GM19324 (cell line): Measurements from ENCODE around the gene FCN3.
"Not testable (repeated sequence)": the region's sequence is repeated elsewhere in the genome, so short reads cannot be mapped to it uniquely, and the experiment has no call there.

Source experiments
- ATAC-seq: cut with Tn5 transposase; IDR thresholded peaks from one replicate; pipeline ENCODE4 v1.9.1; 2021; ENCODE audit warnings: mild to moderate bottlenecking, moderate library complexity; ENCODE audit not compliant: unreplicated experiment, low FRiP score

Gene FCN3

GRCh38 chr1:27400082-27400962 is 25.7 kb upstream of the FCN3 start:
- no peak for ATAC-seq

GRCh38 chr1:27399251-27400025 is 24.8 kb upstream of the FCN3 start:
- ATAC-seq = no peak

- no peak for ATAC-seq
Measured at GRCh38 chr1:27398405-27399149, 24.0 kb upstream of the FCN3 start.

GRCh38 chr1:27397749-27398148 is 23.1 kb upstream of the FCN3 start:
- no peak for ATAC-seq

- ATAC-seq = no peak
Measured at GRCh38 chr1:27397110-27397509, 22.5 kb upstream of the FCN3 start.

DNA sequence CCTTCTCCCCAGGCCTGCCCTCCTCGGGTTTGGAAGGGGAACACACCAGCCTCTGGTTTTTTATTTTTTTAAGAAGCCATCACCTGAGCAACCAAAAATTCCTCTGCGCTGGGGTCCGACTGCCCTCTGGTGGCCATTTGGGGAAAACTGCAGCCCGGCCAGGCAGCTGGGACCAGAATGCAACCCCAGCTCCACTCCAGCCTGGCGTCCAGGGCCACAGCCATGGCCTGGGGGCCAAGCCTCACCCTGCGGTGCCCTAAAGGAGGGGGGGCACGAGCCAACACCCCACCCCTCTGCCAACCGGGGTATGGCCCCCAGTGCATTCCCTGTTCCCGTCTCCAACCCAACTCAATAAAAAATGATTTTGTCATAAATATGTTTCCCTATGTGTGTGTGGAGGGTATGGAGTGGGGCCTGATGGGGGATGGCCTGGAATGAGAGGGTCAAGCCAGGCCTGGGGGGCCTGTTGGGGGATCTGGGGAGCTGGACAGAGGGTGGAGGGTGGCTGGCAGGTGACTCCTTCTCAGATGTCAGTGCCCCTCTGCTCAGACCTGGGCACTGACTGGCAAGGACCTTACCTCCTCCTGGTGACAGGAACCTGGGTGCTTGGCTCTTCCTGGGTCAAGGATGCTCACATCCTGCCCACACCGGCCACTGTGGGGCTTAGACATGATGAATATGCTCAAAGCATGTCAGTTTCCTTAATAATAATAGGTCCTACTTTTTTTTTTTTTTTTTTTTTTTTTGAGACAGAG is 21.0 kb upstream of the FCN3 start:
- ATAC-seq = no peak

- ATAC-seq = no peak
Measured at GRCh38 chr1:27394925-27395324, 20.3 kb upstream of the FCN3 start.

- ATAC-seq = no peak
Measured at GRCh38 chr1:27394282-27394658, 19.6 kb upstream of the FCN3 start.

DNA sequence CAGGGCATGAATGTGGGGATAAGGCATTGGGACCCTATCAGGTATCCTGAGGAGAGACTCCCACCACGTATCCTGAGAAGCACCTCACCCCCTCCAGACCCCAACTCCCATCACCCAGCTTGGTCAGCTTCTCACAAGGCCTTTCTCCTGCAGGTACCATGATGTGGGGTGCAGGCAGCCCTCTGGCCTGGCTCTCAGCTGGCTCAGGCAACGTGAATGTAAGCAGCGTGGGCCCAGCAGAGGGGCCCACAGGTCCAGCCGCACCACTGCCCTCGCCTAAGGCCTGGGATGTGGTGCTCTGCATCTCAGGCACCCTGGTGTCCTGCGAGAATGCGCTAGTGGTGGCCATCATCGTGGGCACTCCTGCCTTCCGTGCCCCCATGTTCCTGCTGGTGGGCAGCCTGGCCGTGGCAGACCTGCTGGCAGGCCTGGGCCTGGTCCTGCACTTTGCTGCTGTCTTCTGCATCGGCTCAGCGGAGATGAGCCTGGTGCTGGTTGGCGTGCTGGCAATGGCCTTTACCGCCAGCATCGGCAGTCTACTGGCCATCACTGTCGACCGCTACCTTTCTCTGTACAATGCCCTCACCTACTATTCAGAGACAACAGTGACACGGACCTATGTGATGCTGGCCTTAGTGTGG is 19.1 kb upstream of the FCN3 start:
- ATAC-seq = no peak

GRCh38 chr1:27392778-27393635 is 18.4 kb upstream of the FCN3 start:
- no peak for ATAC-seq

DNA sequence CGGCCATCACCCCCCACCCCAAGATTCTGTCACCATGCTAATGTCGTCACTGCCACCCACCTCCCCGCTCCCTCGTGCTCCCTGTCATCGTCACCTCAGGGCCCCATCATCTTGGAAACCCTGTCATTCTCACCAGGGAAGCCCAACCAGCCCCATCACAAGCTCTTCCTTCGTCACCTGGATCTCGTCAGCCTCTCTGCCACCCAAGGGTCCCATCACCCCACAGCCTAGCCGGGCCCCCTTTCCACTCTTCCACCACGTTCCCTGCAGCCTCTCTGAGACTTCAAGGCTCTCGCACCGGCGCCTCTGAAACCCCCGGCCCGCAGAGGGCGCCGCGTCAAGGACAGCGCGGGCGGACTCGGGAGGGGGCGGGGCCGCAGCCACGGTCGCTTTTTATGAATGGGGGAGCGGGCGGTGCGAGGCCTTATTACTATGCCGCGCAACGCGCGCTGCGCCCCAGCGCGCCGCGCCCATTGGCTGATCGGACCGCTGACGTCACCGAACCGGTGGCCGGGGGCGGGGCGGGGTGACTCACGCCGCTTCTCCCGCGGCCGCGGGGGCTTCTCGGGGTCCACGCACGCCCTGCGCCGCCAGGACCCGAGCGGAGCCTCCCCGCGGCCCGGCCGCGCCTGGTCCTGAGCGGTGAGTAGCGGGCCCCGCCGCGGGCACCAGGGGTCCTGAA is 17.6 kb upstream of the FCN3 start, which contains the start of gene GPR3:
GPR3 (plus strand) TSS at position 527 of the 682 bp plus-strand sequence. CDS start 1,177 bp downstream, outside the sequence.
- peak; percentile 79 for ATAC-seq

DNA sequence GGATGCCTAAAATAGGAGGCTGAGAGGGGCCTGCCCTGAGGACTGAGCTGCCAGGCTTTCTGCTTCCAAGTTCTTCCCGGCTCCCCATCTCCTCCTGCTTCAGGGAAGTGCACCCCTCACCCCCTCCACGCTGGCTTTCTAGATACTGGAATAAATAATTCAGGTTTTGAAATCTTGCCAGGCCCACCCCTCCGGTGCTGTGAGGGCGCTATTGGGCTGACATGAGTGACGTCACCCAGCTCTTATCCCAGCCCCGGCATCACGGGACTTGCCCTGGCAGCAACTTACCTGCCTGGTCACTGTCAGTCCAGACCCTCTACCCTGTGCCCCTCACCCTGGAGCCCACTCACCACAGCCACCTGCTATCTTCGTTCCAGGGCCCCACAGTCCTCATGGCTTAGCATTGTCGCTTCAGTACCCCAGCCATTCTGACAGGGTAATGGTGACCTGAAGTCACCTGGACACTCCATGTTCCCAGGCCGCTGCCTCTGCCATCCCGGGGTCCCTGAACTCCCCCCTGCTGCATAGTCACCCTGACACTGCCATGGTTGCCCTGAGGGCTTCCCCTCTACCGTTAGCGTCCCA is 17.0 kb upstream of the FCN3 start:
- no peak for ATAC-seq

DNA sequence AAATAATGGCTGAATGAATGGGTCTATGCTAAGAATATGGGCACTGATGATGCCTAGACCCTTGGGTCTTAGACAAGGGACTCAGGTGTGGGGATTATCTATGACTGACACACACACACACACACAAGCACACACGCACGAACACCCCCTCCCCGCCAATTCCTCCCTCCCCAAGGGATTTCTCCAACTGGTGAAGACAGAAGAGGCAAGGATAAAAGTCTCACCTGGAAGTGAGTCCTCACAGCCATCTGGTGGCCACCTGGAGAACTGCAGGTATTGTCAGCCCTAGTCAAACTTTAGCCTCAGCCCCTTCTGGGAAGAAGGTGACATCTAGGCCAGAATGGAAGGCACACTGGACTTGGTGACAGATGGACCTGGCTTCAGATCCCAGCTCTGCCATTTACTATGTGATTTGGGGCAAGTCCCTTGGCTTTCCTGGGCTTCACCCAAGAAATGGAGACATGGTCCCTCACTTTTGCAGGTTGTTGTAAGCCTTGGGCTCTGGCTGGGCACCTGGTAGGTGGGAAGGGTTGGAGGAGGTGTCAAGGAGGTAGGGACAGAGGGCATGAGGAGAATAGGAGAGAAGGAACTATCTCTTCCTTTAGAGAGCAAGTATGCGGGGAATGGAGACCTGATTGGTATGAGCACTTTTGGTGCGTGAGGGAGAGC is 13.8 kb upstream of the FCN3 start:
- ATAC-seq = no peak

GRCh38 chr1:27384797-27385196 is 10.2 kb upstream of the FCN3 start:
- ATAC-seq = not testable (repeated sequence)

GRCh38 chr1:27383661-27384060 is 9.0 kb upstream of the FCN3 start:
- ATAC-seq = no peak

GRCh38 chr1:27383039-27383605 is 8.5 kb upstream of the FCN3 start, which contains the start of gene CD164L2:
Gene CD164L2 (minus strand): TSS chr1:27383333. CDS start chr1:27383239, 94 bp downstream.
- ATAC-seq = no peak
